ENCODE measurements around the gene POMT2.

POMT2 gene

GRCh38 chr14:77260199-77260598 is 60.5 kb downstream of the POMT2 start:
- Histone ChIP-seq H3K27me3 (ENCODE audit: control insufficient read depth, low read length) (no peaks in the 10 kb centered on the region), H3K4me3 (ENCODE audit: low read length) (no peak overlapping the region), H3K36me3 (ENCODE audit: control insufficient read depth, low read length) (no peaks in the 10 kb centered on the region), H3K27ac (ENCODE audit: low read depth, low read length) (no peak overlapping the region), H3F3A (ENCODE audit: control insufficient read depth, insufficient read depth) (no peaks in the 10 kb centered on the region), H3K9me2 (replicated peaks; ENCODE audit: control insufficient read depth, low read length) (no peaks in the 10 kb centered on the region), H3K79me2 (ENCODE audit: control insufficient read depth, low read length) (no peaks in the 10 kb centered on the region), H4K20me1 (ENCODE audit: control insufficient read depth, insufficient read depth, low read depth, low read length) (no peaks in the 10 kb centered on the region), H3K9me3 (ENCODE audit: control insufficient read depth, insufficient read depth, low read length) (no peaks in the 10 kb centered on the region), H3K4me2 (ENCODE audit: low read length) (no peak overlapping the region), H3K4me1 (ENCODE audit: control insufficient read depth, low read length) (peaks cover 6% of the 10 kb centered on the region)
- TF ChIP-seq CTCF (IDR thresholded peaks at IDR 0.05; ENCODE audit: low read depth, low read length, poor library complexity, severe bottlenecking) = no peak
- TF ChIP-seq EZH2phosphoT487 (IDR thresholded peaks at IDR 0.05; ENCODE audit: borderline replicate concordance, low read length) = no peak

GRCh38 chr14:77259025-77259715 is 61.5 kb downstream of the POMT2 start:
- H3K36me3 ChIP-seq (ENCODE audit: control insufficient read depth, low read length) = no peaks in the 10 kb centered on the region
- no peak overlapping the region for H3K27ac ChIP-seq (ENCODE audit: low read depth, low read length)
- no peaks in the 10 kb centered on the region for H3K4me1 ChIP-seq (ENCODE audit: control insufficient read depth, low read length)
- no peak overlapping the region for H3K4me2 ChIP-seq (ENCODE audit: low read length)
- no peak for TF ChIP-seq EZH2phosphoT487 (IDR thresholded peaks at IDR 0.05; ENCODE audit: borderline replicate concordance, low read length)
- no peak for TF ChIP-seq CTCF (IDR thresholded peaks at IDR 0.05; ENCODE audit: low read depth, low read length, poor library complexity, severe bottlenecking)
- no peaks in the 10 kb centered on the region for H3K27me3 ChIP-seq (ENCODE audit: control insufficient read depth, low read length)
- no peak overlapping the region for H3K4me3 ChIP-seq (ENCODE audit: low read length)
- H4K20me1 ChIP-seq (ENCODE audit: control insufficient read depth, insufficient read depth, low read depth, low read length) = no peaks in the 10 kb centered on the region
- no peaks in the 10 kb centered on the region for H3F3A ChIP-seq (ENCODE audit: control insufficient read depth, insufficient read depth)
- no peaks in the 10 kb centered on the region for H3K79me2 ChIP-seq (ENCODE audit: control insufficient read depth, low read length)
- H3K9me3 ChIP-seq (ENCODE audit: control insufficient read depth, insufficient read depth, low read length) = no peaks in the 10 kb centered on the region
- H3K9me2 ChIP-seq (replicated peaks; ENCODE audit: control insufficient read depth, low read length) = no peaks in the 10 kb centered on the region

GRCh38 chr14:77258566-77258965 is 62.1 kb downstream of the POMT2 start:
- H3K27me3 ChIP-seq (ENCODE audit: control insufficient read depth, low read length) = no peaks in the 10 kb centered on the region

More at GRCh38 chr14:77258566-77258965, 62.1 kb downstream of the POMT2 start:
- Histone ChIP-seq H3K36me3 (ENCODE audit: control insufficient read depth, low read length) (no peaks in the 10 kb centered on the region), H3K9me2 (replicated peaks; ENCODE audit: control insufficient read depth, low read length) (no peaks in the 10 kb centered on the region), H3K9me3 (ENCODE audit: control insufficient read depth, insufficient read depth, low read length) (no peaks in the 10 kb centered on the region), H3K4me1 (ENCODE audit: control insufficient read depth, low read length) (no peaks in the 10 kb centered on the region), H3F3A (ENCODE audit: control insufficient read depth, insufficient read depth) (no peaks in the 10 kb centered on the region), H3K27ac (ENCODE audit: low read depth, low read length) (no peak overlapping the region), H3K4me2 (ENCODE audit: low read length) (no peak overlapping the region), H4K20me1 (ENCODE audit: control insufficient read depth, insufficient read depth, low read depth, low read length) (no peaks in the 10 kb centered on the region), H3K4me3 (ENCODE audit: low read length) (no peak overlapping the region), H3K79me2 (ENCODE audit: control insufficient read depth, low read length) (no peaks in the 10 kb centered on the region)
- TF ChIP-seq CTCF (IDR thresholded peaks at IDR 0.05; ENCODE audit: low read depth, low read length, poor library complexity, severe bottlenecking) (no peak), EZH2phosphoT487 (IDR thresholded peaks at IDR 0.05; ENCODE audit: borderline replicate concordance, low read length) (no peak)
